Medulla oblongata (tissue), 1 donor: ENCODE results near the gene ANOS1.
"Not testable (repeated sequence)": the region's sequence is repeated elsewhere in the genome, so short reads cannot be mapped to it uniquely, and the experiment has no call there.

ENCODE experiments used
- DNase-seq: peaks from one replicate; pipeline ENCODE4 v3.0.0-alpha.2; 2015; ENCODE audit errors: extremely low spot score

The ANOS1 gene

DNA sequence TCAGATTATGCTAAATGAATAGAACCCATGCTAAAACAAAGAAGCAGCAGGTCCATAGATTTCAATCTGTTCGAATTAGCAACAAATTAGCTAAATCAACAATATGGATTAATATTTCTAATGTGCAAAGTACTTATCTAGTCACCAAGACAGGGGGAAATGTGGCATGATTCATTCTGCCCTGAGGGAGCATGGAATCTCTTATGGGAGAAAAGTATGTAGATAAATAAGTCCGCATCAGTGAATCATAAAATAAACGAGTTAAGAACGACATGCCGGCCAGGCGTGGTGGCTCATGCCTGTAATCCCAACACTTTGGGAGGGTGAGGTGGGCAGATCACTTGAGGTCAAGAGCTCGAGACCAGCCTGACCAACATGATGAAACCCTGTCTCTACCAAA lies 102.1 kb downstream of the ANOS1 start:
- no peak for DNase-seq

DNA sequence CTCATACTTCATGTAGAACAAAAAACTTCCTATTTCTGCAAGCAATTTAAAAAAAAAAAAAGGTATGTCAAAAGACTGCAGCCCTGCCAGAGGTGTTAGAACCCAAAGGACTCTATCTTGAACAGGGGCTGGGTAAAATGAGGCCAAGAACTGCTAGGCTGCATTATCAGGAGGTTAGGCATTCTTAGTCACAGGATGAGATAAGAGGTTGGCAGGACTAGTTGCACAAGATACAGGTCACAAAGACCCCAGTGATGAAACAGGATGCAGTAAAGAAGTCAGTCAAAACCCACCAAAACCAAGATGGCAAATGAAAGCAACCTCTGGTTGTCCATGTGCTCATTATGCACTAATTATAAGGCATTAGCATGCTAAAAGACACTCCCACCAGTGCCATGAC lies 104.1 kb downstream of the ANOS1 start:
- no peak for DNase-seq

DNA sequence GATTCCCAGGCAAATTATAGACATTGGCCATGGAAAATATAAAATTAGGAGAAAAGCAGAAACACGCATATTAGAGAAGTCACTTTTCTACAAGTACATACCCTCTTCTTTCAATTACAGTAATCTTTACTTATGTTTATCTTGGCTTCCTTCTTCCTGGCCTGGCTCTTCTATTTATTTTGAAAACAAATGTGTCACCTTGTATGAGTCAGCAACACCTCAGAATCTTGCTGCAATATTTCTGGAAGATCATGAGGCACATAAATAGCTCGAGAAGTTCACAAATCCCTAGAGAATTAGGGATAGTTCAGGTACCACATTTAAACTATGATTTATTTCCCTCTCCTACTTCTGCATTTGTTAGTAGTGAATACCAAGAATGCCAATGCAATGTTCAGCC lies 124.6 kb downstream of the ANOS1 start:
- no peak for DNase-seq

DNA sequence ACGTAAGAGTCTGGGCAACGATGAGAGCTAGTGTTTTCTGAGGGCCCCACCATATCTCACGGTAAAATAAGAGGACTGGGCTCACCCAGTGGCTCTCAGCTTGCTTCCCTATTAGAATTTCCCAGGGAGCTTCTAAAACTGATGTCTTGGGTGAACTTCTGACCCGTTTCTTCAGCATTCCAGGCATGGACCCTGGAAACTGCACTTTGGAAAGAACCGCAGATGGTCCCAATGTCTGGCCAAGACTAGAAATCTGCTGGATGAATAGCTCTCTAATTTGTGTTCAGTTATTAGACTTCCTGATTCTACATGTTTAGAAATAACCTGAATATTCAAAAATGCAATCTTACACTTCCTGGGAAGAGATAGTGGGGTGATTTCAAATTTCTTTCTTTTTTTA lies 127.8 kb downstream of the ANOS1 start:
- DNase-seq = no peak

DNA sequence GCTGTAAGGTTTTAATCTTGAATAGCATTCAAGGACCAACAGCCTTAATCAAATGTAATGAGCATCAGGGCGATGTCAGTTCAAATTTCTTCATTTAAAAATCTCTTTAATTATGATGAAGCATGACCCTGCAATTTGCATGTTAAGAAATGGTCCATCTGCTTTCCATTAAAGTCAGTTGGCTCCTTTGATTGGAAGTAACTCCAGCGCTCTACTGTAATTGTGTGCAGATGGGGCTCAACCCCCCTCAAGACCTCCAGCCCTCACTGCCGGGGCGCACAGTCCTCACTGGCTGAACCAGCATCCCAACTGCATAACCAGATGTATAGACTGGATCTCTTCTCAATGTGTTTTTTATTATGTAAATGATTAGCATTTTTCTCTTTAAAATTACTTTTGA lies 140.4 kb downstream of the ANOS1 start:
- DNase-seq = no peak

DNA sequence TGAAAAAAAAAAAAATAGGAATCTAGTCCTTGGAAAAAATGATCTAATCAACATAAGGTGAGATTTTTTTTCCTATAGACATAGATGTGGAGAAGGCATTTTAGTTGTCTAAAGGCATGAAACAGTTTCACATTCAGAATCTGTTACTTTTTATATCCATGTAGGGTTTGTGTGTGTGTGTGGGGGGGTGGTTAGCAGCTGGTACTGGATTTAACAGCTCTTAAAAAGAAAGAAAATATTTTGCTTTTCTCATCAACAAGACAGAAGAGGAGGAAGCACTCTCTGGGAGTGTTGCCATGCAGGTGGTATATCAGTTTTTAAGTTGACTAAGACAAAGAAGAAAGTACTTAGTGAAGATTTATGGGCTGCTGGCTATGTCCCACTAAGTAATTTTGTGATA lies 145.0 kb downstream of the ANOS1 start:
- no peak for DNase-seq

DNA sequence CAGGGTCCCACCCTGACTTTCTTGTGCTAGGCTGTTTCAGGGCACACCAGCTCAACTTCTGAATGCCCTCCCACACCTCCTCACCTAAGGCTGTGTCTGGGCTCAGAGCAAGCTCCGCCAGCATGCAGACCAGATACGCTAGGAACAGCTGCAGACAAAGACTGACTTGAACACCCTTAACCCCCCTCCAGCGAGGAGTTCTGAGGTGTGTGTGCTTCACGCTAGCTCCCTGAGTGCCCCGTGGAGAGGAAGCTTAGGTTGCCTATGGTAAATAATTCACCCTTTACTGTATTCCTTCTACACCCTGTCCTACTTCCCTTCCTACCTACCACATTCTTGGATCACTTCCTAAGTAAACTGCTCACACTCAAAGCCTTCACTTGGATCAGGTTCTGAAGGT lies 152.3 kb downstream of the ANOS1 start:
- no peak for DNase-seq

DNA sequence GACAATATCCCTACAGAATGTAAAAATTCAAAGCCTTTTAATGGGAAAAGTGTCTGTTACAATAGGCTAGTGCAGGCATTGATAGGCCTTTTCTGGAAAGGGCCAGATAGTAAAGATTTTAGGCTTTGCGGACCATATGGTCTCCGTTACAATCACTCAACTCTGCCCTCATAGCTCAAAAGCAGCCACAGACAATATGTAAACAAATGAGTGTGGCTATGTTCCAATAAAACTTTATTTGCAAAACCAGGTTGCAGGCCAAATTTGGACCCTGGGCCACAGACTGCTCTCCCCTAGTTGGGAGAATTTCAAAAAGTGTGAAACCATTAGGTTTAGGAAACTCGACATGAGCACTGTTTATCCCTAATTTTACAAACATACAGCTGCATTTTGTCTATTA lies 155.1 kb downstream of the ANOS1 start:
- DNase-seq = no peak

DNA sequence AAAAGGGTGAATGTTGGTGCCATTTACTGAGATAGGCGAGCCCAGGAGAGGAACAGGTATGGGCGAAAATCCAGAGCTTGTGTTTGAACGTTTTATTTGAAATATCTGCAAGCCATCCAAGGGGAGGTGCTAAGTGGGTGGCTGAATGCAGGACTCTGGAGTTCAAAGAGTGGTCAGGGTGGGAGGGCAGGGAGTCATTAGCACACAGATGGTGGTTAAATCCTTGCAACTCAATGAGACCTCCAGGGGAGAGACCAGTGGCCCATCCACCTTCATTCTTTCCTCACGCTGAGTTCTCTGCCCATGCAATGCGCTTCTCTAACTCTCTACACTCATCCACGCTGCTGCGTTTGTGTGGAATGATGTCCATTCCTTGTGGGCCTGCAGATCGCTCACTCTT lies 166.2 kb downstream of the ANOS1 start:
- no peak for DNase-seq

DNA sequence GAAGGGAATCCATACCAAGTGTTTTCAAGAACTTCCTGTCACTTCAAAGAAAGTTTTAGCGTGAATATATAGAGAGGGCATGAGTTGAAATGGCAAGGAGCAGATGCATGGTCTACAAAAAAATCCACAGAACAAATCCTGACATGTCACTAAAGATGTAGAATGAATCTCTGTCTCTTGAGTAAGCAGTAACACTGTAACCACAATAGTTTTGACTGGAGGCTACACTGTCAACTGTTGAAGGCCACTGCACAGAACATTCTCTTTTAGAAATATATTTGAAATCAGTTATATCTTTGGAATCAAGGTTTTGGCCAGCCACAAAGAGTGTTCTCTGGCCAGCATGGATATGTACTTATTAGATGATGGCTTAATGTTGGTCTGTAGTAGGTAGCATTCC lies 183.5 kb downstream of the ANOS1 start:
- DNase-seq = no peak

DNA sequence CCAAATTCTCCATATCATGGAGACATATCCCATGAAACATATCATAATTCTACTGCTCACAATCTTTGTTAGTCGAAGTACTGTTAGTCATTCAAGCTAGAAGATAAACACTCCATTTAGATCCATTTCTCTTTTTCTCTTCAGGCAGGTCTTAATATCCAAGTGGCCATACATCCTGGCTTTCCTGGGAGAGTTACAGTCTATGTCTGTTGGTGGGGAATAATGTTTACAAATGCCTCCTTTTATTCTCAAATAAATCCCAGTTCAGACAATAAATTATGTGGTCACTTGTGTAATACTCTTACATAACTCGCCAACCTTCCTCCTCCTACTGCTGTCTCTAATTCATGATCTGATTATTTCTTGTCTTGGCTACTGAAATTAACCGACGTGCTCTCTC lies 185.2 kb downstream of the ANOS1 start:
- no peak for DNase-seq

DNA sequence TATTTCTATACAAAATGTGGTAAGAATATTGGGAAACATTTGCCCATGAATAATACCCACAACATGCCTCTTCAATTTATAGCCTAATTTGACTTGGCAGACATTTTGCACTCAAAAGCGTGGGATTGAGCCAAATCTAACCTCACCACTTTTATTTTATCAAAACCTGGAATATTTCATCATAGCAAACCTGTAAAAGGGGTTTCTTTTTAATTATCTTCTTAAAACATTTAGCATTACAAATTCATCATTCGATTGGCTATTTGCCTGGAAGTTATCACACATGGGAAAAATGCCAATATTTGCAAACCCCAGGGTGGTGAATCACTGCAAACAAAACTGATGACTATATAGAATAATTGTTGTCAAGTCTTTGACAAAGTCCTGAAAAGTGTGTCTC lies 211.1 kb downstream of the ANOS1 start:
- DNase-seq = no peak

DNA sequence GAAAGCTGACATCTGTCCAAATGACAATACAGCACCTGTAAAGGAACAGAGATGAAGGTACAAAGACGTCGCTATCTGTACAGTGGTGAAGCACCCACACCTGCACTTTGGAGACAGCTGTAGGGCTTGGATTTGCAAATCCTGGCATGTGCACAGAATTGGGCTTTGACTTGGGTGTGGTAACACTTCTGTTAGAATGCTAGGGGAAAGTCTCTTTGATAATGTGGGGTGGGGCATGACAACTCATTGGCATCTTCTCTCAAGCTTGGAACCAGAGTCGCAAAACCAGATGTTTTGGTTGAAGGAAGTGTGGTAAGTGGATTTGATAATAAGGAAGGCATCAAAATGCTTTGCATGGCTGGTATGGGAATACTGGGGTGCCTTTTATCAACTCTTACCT lies 211.8 kb downstream of the ANOS1 start:
- no peak for DNase-seq

DNA sequence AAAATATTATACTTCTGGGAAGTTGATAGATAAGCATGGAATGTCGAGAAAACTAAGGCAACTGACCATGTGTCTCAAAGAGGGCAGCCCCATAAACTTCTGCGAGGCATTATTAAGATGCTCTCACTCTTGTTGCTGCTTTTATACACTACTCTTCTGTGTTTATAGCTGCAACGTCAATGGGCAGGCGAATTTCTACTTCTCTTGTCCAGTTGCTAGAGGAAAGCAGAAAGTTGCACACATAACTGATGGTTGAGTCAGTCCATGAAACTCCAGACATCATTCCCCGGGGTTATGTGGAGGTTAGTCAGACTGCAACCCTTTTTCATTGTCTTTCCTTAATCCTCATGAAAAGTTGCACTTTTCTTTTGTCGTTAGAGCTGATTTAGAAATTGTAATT lies 227.5 kb downstream of the ANOS1 start:
- no peak for DNase-seq

DNA sequence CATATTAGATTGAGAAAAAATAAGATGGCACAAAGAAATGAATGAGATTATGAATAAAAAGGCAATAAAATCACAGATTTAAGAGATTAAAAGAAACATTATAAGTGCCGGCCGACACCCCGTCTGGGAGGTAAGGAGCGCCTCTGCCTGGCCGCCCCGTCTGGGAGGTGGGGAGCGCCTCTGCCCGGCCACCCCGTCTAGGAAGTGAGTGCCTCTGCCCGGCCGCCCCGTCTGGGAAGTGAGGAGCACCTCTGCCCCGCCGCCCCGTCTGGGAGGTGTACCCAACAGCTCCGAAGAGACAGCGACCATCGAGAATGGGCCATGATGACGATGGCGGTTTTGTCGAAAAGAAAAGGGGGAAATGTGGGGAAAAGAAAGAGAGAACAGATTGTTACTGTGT lies 229.8 kb downstream of the ANOS1 start:
- not testable (repeated sequence) for DNase-seq

DNA sequence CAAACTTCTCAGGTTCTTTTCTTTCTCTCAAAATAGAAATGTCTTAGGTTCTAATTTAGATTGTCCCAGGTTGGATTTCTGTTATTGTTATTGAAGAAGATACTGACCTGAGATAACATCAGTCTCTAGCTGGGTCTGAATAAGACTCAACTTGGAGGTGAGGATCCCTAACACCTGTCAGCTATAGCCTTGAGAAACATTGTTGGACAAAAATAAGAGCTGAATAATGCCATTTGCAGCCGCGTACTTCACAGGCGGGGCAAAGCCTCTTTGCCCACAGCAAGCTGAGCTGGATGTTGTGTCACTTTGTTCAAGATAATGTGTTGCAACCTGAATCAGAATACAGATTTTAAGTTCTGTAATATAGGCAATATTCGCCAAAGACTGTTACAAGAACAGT lies 231.7 kb downstream of the ANOS1 start:
- DNase-seq = no peak

DNA sequence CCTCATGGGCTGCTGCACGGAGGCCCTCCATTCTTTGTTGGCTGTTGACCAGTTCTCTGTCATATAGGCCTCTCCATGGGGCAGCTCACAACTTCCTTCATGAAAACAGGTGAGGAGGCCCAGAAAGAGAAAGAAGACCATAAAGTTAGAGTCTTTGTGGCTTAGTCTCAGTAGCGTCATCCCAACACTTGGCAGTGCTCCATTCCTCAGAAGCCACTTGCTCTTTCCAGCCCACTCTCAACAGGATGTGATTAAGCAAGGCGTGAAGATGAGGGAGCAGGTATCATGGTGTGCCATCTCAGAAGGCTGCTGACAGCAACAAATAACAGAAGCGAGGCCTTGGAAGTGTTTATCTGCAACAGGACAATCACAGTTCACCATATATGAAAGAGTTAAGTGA lies 236.9 kb downstream of the ANOS1 start:
- not testable (repeated sequence) for DNase-seq

DNA sequence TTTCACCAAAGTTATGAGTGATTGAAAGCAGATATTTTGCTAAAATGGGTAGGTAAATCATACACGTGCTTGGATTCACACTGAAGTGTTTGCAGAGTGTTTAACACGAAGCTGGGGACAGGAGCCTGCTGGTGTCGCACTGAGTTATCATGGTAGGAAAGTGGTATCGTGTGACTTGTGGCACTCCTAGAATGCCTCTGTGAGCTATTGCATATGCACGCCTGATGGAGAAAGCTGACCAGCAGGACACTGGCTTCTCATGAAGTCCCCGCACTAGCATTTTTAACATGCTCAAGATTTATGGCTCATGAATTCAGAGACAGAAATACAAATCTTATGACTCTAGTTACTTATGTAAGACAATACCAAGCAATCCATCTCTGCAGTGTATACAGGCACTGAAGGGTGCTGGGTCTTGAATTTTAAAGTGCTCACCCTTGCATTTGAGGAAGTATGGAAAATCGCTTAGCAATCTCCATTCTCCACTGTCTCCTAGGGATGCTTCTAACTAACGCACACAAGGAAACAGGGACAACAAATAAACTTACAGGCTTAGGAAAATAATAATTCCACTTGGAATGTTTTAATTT lies 247.5 kb downstream of the ANOS1 start:
- no peak for DNase-seq
